Loucy (cell line): ENCODE measurements around the gene KCNA10.

ENCODE experiments used
- CTCF ChIP-seq: fragments of 200-600 bp; sonication (generic); conservative IDR thresholded peaks from 2 replicates; pipeline ENCODE4 v1.5.1; 2014; ENCODE audit warnings: mild to moderate bottlenecking, antibody characterized with exemption, low read length
- EZH2phosphoT487 ChIP-seq: fragments of 200-600 bp; IDR thresholded peaks from 2 replicates; pipeline ENCODE4 v1.6.1; 2018; ENCODE audit warnings: antibody characterized with exemption, mild to moderate bottlenecking, moderate library complexity, borderline replicate concordance

GRCh38 chr1:110492573-110492972, 26.4 kb downstream of the KCNA10 start:
- TF ChIP-seq CTCF (no peak), EZH2phosphoT487 (no peak)
